Measurements from ENCODE around the gene DAB2.

Gene DAB2

DNA sequence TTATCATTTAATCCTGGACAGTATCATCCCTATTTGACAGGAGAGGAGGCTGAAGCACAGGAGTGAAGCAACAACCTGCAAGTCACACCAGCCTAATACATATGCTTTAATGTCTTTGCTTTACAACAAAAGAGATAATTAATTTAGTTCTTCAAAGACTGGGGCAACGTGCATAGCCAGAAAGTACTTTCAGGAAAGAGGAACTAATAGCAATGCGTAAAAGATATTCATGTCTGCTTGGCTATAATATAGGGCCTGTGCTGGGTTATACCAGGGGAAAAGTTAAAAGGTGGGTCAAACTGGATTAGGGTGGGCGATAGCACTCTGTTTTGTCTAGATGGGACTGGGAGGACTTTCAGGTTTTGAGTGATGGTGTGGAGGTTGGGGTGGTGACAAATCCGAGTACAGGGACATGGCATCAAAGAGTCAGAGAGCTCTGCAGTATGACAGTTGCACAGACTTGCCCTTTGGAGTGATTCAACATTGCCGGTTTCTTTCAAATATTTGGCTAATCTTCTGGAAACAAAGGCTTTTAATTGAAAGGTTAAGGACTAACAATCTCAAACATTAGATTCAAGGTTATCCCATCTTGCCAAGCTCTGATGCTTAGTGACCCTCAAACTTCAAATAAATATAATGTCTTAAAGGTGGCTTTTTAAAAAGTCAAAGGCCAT, 11.9 kb downstream of the DAB2 start:
- H3K9ac ChIP-seq (ENCODE audit: low read length) = no peak overlapping the region
- no peak overlapping the region for H3K4me2 ChIP-seq (ENCODE audit: low read length)
- H2AFZ ChIP-seq (ENCODE audit: low read length) = no peak overlapping the region
- H4K20me1 ChIP-seq (ENCODE audit: insufficient read depth, low read length) = no peaks in the 10 kb centered on the region
- no peak overlapping the region for H3K27ac ChIP-seq (ENCODE audit: low read depth, low read length, poor library complexity, severe bottlenecking)
- no peaks in the 10 kb centered on the region for H3F3A ChIP-seq (ENCODE audit: insufficient read depth, low read length)
- no peak overlapping the region for H3K4me3 ChIP-seq (ENCODE audit: low read depth, low read length, poor library complexity, severe bottlenecking)
- H3K9me2 ChIP-seq (ENCODE audit: low read depth, low read length) = no peaks in the 10 kb centered on the region
- no peaks in the 10 kb centered on the region for H3K4me1 ChIP-seq (ENCODE audit: insufficient read depth, low read length, severe bottlenecking)
- no peaks in the 10 kb centered on the region for H3K27me3 ChIP-seq (ENCODE audit: insufficient read depth, low read length)
- TF ChIP-seq, protein P1, sequence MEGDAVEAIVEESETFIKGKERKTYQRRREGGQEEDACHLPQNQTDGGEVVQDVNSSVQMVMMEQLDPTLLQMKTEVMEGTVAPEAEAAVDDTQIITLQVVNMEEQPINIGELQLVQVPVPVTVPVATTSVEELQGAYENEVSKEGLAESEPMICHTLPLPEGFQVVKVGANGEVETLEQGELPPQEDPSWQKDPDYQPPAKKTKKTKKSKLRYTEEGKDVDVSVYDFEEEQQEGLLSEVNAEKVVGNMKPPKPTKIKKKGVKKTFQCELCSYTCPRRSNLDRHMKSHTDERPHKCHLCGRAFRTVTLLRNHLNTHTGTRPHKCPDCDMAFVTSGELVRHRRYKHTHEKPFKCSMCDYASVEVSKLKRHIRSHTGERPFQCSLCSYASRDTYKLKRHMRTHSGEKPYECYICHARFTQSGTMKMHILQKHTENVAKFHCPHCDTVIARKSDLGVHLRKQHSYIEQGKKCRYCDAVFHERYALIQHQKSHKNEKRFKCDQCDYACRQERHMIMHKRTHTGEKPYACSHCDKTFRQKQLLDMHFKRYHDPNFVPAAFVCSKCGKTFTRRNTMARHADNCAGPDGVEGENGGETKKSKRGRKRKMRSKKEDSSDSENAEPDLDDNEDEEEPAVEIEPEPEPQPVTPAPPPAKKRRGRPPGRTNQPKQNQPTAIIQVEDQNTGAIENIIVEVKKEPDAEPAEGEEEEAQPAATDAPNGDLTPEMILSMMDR (IDR thresholded peaks at IDR 0.05; ENCODE audit: low read length) = no peak
- TF ChIP-seq EZH2 (IDR thresholded peaks at IDR 0.05; ENCODE audit: borderline replicate concordance, low read length) = no peak
- no peaks in the 10 kb centered on the region for H3K79me2 ChIP-seq (ENCODE audit: insufficient read depth, low read length)
- H3K9me3 ChIP-seq (ENCODE audit: low read length) = no peaks in the 10 kb centered on the region
- no peaks in the 10 kb centered on the region for H3K36me3 ChIP-seq (ENCODE audit: insufficient read depth, low read length)

DNA sequence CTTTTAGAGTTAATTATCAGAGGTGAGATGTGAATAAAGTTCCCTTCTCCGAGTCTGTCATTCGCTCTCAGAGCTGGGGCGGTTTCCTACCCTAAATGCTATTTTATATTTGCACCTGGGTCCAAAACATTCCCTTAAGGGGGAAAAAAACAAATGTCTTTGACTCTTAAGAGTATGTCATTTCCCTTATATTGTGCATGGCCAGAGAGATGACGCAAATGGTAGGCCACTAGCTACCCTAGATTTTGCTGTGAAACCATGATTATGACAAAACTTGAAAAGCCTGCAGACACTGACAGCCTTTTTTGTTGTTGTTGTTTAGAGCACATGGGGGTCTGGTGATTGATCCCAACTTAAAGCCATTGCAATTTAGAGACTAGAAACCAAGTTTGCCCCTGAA, 12.8 kb downstream of the DAB2 start:
- Histone ChIP-seq H3K79me2 (ENCODE audit: insufficient read depth, low read length) (no peaks in the 10 kb centered on the region), H3K27ac (ENCODE audit: low read depth, low read length, poor library complexity, severe bottlenecking) (no peak overlapping the region)

DNA sequence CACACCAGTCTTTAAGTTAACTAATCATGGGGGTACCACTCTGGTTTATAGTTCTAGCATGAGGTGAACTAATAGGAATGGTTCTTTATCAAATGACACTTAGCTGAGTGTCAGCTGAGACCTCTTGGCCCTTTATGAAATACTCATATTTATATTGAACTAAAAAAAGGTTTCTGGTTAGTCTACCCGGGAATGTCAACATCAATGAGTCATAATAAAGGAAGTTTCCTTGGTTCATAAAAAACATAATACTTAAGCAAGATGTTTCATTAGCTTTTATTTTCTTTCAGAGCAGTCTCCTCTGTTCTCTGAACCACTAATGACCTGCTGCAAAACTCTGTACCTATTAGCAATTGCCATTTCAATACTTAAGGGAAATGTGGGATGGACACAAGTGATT, 13.7 kb downstream of the DAB2 start:
- Histone ChIP-seq H3K27me3 (ENCODE audit: insufficient read depth, low read length) (no peaks in the 10 kb centered on the region), H2AFZ (ENCODE audit: low read length) (no peak overlapping the region), H3K36me3 (ENCODE audit: insufficient read depth, low read length) (no peaks in the 10 kb centered on the region), H3K4me1 (ENCODE audit: insufficient read depth, low read length, severe bottlenecking) (no peaks in the 10 kb centered on the region), H3K79me2 (ENCODE audit: insufficient read depth, low read length) (no peaks in the 10 kb centered on the region), H3K4me2 (ENCODE audit: low read length) (no peak overlapping the region), H3K9me3 (ENCODE audit: low read length) (no peaks in the 10 kb centered on the region), H3F3A (ENCODE audit: insufficient read depth, low read length) (no peaks in the 10 kb centered on the region), H3K4me3 (ENCODE audit: low read depth, low read length, poor library complexity, severe bottlenecking) (no peak overlapping the region), H3K9ac (ENCODE audit: low read length) (no peak overlapping the region), H3K27ac (ENCODE audit: low read depth, low read length, poor library complexity, severe bottlenecking) (no peak overlapping the region), H3K9me2 (ENCODE audit: low read depth, low read length) (no peaks in the 10 kb centered on the region), H4K20me1 (ENCODE audit: insufficient read depth, low read length) (no peaks in the 10 kb centered on the region)
- no peak for TF ChIP-seq EZH2 (IDR thresholded peaks at IDR 0.05; ENCODE audit: borderline replicate concordance, low read length)
- TF ChIP-seq, protein P1 (IDR thresholded peaks at IDR 0.05; ENCODE audit: low read length) = no peak

More for the DNA sequence above, 12.8 kb downstream of the DAB2 start:
- Histone ChIP-seq H3K4me1 (ENCODE audit: insufficient read depth, low read length, severe bottlenecking) (no peaks in the 10 kb centered on the region), H4K20me1 (ENCODE audit: insufficient read depth, low read length) (no peaks in the 10 kb centered on the region), H3K36me3 (ENCODE audit: insufficient read depth, low read length) (no peaks in the 10 kb centered on the region), H3F3A (ENCODE audit: insufficient read depth, low read length) (no peaks in the 10 kb centered on the region), H2AFZ (ENCODE audit: low read length) (no peak overlapping the region), H3K9me3 (ENCODE audit: low read length) (no peaks in the 10 kb centered on the region), H3K4me2 (ENCODE audit: low read length) (no peak overlapping the region), H3K27me3 (ENCODE audit: insufficient read depth, low read length) (no peaks in the 10 kb centered on the region), H3K4me3 (ENCODE audit: low read depth, low read length, poor library complexity, severe bottlenecking) (no peak overlapping the region), H3K9me2 (ENCODE audit: low read depth, low read length) (no peaks in the 10 kb centered on the region), H3K9ac (ENCODE audit: low read length) (no peak overlapping the region)
- TF ChIP-seq, protein P1 (IDR thresholded peaks at IDR 0.05; ENCODE audit: low read length) = no peak
- no peak for TF ChIP-seq EZH2 (IDR thresholded peaks at IDR 0.05; ENCODE audit: borderline replicate concordance, low read length)
